ENCODE data around the gene WDR6. TPM values are rescaled to one million over a fixed set of nuclear protein-coding genes. Genes with fewer than 3 reads are reported as not detected.

The WDR6 gene, protein sequence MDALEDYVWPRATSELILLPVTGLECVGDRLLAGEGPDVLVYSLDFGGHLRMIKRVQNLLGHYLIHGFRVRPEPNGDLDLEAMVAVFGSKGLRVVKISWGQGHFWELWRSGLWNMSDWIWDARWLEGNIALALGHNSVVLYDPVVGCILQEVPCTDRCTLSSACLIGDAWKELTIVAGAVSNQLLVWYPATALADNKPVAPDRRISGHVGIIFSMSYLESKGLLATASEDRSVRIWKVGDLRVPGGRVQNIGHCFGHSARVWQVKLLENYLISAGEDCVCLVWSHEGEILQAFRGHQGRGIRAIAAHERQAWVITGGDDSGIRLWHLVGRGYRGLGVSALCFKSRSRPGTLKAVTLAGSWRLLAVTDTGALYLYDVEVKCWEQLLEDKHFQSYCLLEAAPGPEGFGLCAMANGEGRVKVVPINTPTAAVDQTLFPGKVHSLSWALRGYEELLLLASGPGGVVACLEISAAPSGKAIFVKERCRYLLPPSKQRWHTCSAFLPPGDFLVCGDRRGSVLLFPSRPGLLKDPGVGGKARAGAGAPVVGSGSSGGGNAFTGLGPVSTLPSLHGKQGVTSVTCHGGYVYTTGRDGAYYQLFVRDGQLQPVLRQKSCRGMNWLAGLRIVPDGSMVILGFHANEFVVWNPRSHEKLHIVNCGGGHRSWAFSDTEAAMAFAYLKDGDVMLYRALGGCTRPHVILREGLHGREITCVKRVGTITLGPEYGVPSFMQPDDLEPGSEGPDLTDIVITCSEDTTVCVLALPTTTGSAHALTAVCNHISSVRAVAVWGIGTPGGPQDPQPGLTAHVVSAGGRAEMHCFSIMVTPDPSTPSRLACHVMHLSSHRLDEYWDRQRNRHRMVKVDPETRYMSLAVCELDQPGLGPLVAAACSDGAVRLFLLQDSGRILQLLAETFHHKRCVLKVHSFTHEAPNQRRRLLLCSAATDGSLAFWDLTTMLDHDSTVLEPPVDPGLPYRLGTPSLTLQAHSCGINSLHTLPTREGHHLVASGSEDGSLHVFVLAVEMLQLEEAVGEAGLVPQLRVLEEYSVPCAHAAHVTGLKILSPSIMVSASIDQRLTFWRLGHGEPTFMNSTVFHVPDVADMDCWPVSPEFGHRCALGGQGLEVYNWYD
- 54.8 TPM for polyA plus RNA-seq (2013, experiment 1 of 2)
- polyA plus RNA-seq (2013, experiment 2 of 2) = 51.7 TPM

DNA sequence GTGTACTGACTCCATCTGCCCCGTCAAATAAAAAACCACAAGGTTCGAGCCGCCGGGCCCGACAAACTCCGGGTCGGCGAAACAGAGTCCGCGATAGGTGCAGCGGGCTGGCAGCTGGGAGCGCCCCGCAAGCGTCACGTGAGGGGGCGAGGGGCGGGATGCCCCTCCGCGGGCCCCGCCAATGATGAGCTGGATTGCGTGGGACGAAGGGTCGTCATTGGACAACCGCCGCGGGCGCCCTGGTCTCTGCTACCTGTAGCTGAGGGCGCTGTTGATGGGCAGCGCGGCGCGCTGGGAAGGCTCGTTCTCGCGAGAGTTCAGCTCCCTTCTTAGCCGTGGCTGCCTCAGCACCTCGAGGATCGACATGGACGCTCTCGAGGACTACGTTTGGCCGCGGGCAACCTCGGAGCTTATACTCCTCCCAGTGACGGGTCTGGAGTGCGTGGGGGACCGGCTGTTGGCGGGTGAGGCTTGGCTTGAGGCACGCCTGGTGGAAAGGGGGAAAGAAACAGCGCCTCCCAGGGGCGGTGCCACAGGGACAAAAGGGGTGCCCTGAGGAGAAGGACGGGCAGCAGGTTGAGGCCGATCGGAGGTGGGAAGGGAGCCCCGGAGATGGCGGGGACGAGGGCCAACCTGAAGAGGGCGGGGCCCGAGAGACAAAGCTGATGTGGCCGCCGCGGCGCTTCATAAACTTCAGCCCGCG lies at the start of gene WDR6:
WDR6 (plus strand) TSS at position 324 of the 703 bp plus-strand sequence; CDS start at position 365, 41 bp downstream.
- H3K79me1 ChIP-seq (replicated peaks; ENCODE audit: low read length, poor library complexity, severe bottlenecking) = peaks cover 6% of the 10 kb centered on the region
- H2AK5ac ChIP-seq (ENCODE audit: low read length, severe bottlenecking) = peak within 1 kb of the TSS; percentile 92
- peak within 1 kb of the TSS; percentile 89 to 100 for H3K4ac ChIP-seq (ENCODE audit: low read depth in 1 of 2, low read length in 2 of 2)
- peak within 1 kb of the TSS in 1 of 2 experiments; percentile 94 for H3K23ac ChIP-seq (ENCODE audit: low read length in 2 of 2)
- peak within 1 kb of the TSS; percentile 96 for H3K9ac ChIP-seq (ENCODE audit: low read length)
- H3K4me2 ChIP-seq (ENCODE audit: low read length, poor library complexity, severe bottlenecking) = peak within 1 kb of the TSS; percentile 86
- H3K4me3 ChIP-seq (ENCODE audit: insufficient read depth in 1 of 2, low read depth in 1 of 2, low read length in 2 of 2) = peak within 1 kb of the TSS; percentile 68 to 87
- H3K18ac ChIP-seq (ENCODE audit: low read depth in 1 of 2, low read length in 2 of 2) = peak within 1 kb of the TSS; percentile 68 to 99
- peaks cover 18% of the 10 kb centered on the region for H3K4me1 ChIP-seq (ENCODE audit: control insufficient read depth, insufficient read depth, low read depth, low read length)
- peak within 1 kb of the TSS; percentile 94 for H4K91ac ChIP-seq (ENCODE audit: low read length)
- peak within 1 kb of the TSS; percentile 60 for H2BK15ac ChIP-seq (ENCODE audit: low read depth, poor library complexity, severe bottlenecking)
- H2BK5ac ChIP-seq (ENCODE audit: low read depth, low read length, poor library complexity, severe bottlenecking) = peak within 1 kb of the TSS; percentile 39
- peak within 1 kb of the TSS; percentile 93 for H3K27ac ChIP-seq (ENCODE audit: low read length, poor library complexity, severe bottlenecking)
- peak within 1 kb of the TSS; percentile 96 for H4K8ac ChIP-seq (ENCODE audit: low read length)
- peak within 1 kb of the TSS in 1 of 2 experiments; percentile 96 for H3K14ac ChIP-seq (ENCODE audit: low read length in 2 of 2)
- H2AFZ ChIP-seq (ENCODE audit: low read depth, low read length) = peak within 1 kb of the TSS; percentile 42
- DNase-seq = peak; percentile 98
- peak within 1 kb of the TSS; percentile 1 for H2BK120ac ChIP-seq (ENCODE audit: low read depth, low read length)
- H3K27me3 ChIP-seq (ENCODE audit: control insufficient read depth in 1 of 2, insufficient read depth in 1 of 2, low read length in 2 of 2) = no peaks in the 10 kb centered on the region
- H2BK12ac ChIP-seq (ENCODE audit: low read length in 2 of 2) = peak within 1 kb of the TSS in 1 of 2 experiments; percentile 85
- WGBS = under 1% methylated on average over 65 of the region's 65 CpGs
- no peaks in the 10 kb centered on the region for H3K9me3 ChIP-seq (ENCODE audit: control insufficient read depth, low read length)
- H3K36me3 ChIP-seq (ENCODE audit: control insufficient read depth in 1 of 2, insufficient read depth in 2 of 2, low read depth in 1 of 2, low read length in 2 of 2) = peaks cover 13 to 19% of the 10 kb centered on the region in 2 experiments

DNA sequence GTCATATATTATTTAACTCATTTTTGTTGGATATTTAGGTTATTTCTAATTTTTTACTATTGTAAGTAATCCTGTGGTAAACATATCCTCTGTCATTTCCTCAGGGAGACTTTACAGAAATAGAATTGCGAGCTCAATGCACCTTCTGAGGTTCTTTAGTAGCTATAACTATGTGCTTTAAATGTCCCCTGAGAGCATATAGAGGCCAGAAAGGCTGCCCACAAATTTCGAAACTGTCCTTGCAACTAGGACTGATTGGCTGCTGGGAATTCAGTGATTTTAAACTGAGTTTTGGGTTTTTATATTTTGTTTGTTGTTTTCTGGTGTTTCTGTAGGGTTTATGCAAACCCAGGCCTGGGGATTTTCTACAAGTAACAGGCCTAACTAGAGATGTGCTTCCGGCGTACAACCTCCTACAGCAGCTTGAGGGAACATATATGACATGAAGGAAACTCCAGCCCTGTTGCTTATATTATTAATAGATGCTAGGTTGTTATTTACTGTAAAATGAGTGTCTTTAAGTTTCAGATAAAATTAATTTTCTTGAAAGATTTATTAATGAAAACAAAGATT lies 46.3 kb upstream of the WDR6 start:
- no peak overlapping the region for H2AFZ ChIP-seq (ENCODE audit: low read depth, low read length)
- H3K27ac ChIP-seq (ENCODE audit: low read length, poor library complexity, severe bottlenecking) = no peak overlapping the region
- no peaks in the 10 kb centered on the region for H3K9me3 ChIP-seq (ENCODE audit: control insufficient read depth, low read length)
- peak; percentile 50 for DNase-seq
- H3K4ac ChIP-seq (ENCODE audit: low read depth in 1 of 2, low read length in 2 of 2) = no peak overlapping the region
- no peaks in the 10 kb centered on the region for H3K4me1 ChIP-seq (ENCODE audit: control insufficient read depth, insufficient read depth, low read depth, low read length)
- peaks cover 30% of the 10 kb centered on the region for H3K79me1 ChIP-seq (replicated peaks; ENCODE audit: low read length, poor library complexity, severe bottlenecking)
- H3K14ac ChIP-seq (ENCODE audit: low read length in 2 of 2) = no peak overlapping the region
- no peak overlapping the region for H4K8ac ChIP-seq (ENCODE audit: low read length)
- no peak overlapping the region for H3K23ac ChIP-seq (ENCODE audit: low read length in 2 of 2)
- no peak overlapping the region for H2BK12ac ChIP-seq (ENCODE audit: low read length in 2 of 2)
- H3K4me3 ChIP-seq (ENCODE audit: insufficient read depth in 1 of 2, low read depth in 1 of 2, low read length in 2 of 2) = no peak overlapping the region
- no peak overlapping the region for H2BK120ac ChIP-seq (ENCODE audit: low read depth, low read length)
- H3K18ac ChIP-seq (ENCODE audit: low read depth in 1 of 2, low read length in 2 of 2) = no peak overlapping the region
- no peak overlapping the region for H4K91ac ChIP-seq (ENCODE audit: low read length)
- peak overlapping the region; percentile 1 for H3K9ac ChIP-seq (ENCODE audit: low read length)
- no peak overlapping the region for H2BK5ac ChIP-seq (ENCODE audit: low read depth, low read length, poor library complexity, severe bottlenecking)
- no peaks in the 10 kb centered on the region for H3K27me3 ChIP-seq (ENCODE audit: control insufficient read depth in 1 of 2, insufficient read depth in 1 of 2, low read length in 2 of 2)
- H2AK5ac ChIP-seq (ENCODE audit: low read length, severe bottlenecking) = no peak overlapping the region
- no peak overlapping the region for H3K4me2 ChIP-seq (ENCODE audit: low read length, poor library complexity, severe bottlenecking)
- peaks cover 21 to 49% of the 10 kb centered on the region in 2 experiments for H3K36me3 ChIP-seq (ENCODE audit: control insufficient read depth in 1 of 2, insufficient read depth in 2 of 2, low read depth in 1 of 2, low read length in 2 of 2)
- H2BK15ac ChIP-seq (ENCODE audit: low read depth, poor library complexity, severe bottlenecking) = no peak overlapping the region
- 60% methylated on average over 4 of the region's 4 CpGs for WGBS

DNA sequence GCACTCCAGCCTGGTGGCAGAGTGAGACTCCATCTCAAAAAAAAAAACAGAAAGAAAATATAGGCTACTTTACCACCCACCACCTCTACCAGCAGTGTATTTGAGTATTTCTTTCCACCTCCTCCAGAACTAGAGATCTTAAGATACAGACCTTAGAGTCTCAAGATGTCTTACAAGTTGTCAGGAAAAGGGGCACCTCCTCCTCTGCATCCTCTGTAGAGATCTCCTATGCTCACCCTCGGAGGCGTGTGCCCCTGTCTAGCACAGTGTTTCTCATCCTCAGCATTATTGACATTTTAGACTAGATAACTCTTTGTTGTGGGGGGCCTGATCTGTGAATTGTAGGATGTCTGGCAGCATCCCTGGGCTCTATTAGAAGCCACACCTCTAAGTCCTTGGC lies 44.9 kb upstream of the WDR6 start:
- Histone ChIP-seq H2AK5ac (ENCODE audit: low read length, severe bottlenecking) (no peak overlapping the region), H3K4ac (ENCODE audit: low read depth in 1 of 2, low read length in 2 of 2) (no peak overlapping the region), H3K4me1 (ENCODE audit: control insufficient read depth, insufficient read depth, low read depth, low read length) (no peaks in the 10 kb centered on the region), H2AFZ (ENCODE audit: low read depth, low read length) (no peak overlapping the region), H3K36me3 (ENCODE audit: control insufficient read depth in 1 of 2, insufficient read depth in 2 of 2, low read depth in 1 of 2, low read length in 2 of 2) (peaks cover 26 to 61% of the 10 kb centered on the region in 2 experiments), H2BK5ac (ENCODE audit: low read depth, low read length, poor library complexity, severe bottlenecking) (no peak overlapping the region), H4K8ac (ENCODE audit: low read length) (no peak overlapping the region), H4K91ac (ENCODE audit: low read length) (no peak overlapping the region), H3K14ac (ENCODE audit: low read length in 2 of 2) (no peak overlapping the region), H2BK12ac (ENCODE audit: low read length in 2 of 2) (no peak overlapping the region), H3K9me3 (ENCODE audit: control insufficient read depth, low read length) (no peaks in the 10 kb centered on the region), H3K79me1 (replicated peaks; ENCODE audit: low read length, poor library complexity, severe bottlenecking) (peaks cover 27% of the 10 kb centered on the region), H2BK15ac (ENCODE audit: low read depth, poor library complexity, severe bottlenecking) (no peak overlapping the region), H3K27ac (ENCODE audit: low read length, poor library complexity, severe bottlenecking) (no peak overlapping the region), H2BK120ac (ENCODE audit: low read depth, low read length) (no peak overlapping the region), H3K18ac (ENCODE audit: low read depth in 1 of 2, low read length in 2 of 2) (no peak overlapping the region), H3K4me3 (ENCODE audit: insufficient read depth in 1 of 2, low read depth in 1 of 2, low read length in 2 of 2) (no peak overlapping the region), H3K27me3 (ENCODE audit: control insufficient read depth in 1 of 2, insufficient read depth in 1 of 2, low read length in 2 of 2) (no peaks in the 10 kb centered on the region), H3K4me2 (ENCODE audit: low read length, poor library complexity, severe bottlenecking) (no peak overlapping the region), H3K9ac (ENCODE audit: low read length) (no peak overlapping the region), H3K23ac (ENCODE audit: low read length in 2 of 2) (no peak overlapping the region)
- DNase-seq = no peak
- WGBS = no CpG with 5 or more reads among the region's 2 CpGs
